Osteoblast (primary cell): Measurements from ENCODE around the gene TEX38. TPM values are rescaled to one million over a fixed set of nuclear protein-coding genes. Genes with fewer than 3 reads are reported as not detected.

Experiments
- DNase-seq: peaks from one replicate; pipeline ENCODE4 v3.0.0; 2011; ENCODE audit warnings: low spot score, mixed read lengths; ENCODE audit not compliant: insufficient read length; ENCODE audit errors: missing footprints
- H2AFZ ChIP-seq: 2 replicates; pipeline ENCODE4 v1.6.0; 2011; ENCODE audit warnings: mild to moderate bottlenecking, low read length
- H3K27ac ChIP-seq: 2 replicates; pipeline ENCODE4 v1.5.1; 2011; ENCODE audit warnings: mild to moderate bottlenecking, low read depth, low read length, moderate library complexity
- H3K27me3 ChIP-seq: 2 replicates; pipeline ENCODE4 v1.6.0; 2012; ENCODE audit warnings: mild to moderate bottlenecking, control low read depth, inconsistent platforms, low read length, moderate library complexity; ENCODE audit not compliant: insufficient read depth
- H3K36me3 ChIP-seq: 2 replicates; pipeline ENCODE4 v1.5.1; 2011; ENCODE audit warnings: mild to moderate bottlenecking, low read length, control low read depth, moderate library complexity; ENCODE audit not compliant: insufficient read depth
- H3K4me1 ChIP-seq: 2 replicates; pipeline ENCODE4 v1.5.1; 2011; ENCODE audit warnings: mild to moderate bottlenecking, low read length, control low read depth, moderate library complexity; ENCODE audit not compliant: insufficient read depth
- H3K4me2 ChIP-seq: 2 replicates; pipeline ENCODE4 v1.6.0; 2011; ENCODE audit warnings: mild to moderate bottlenecking, low read length; ENCODE audit not compliant: insufficient read depth
- H3K4me3 ChIP-seq: fragments of 200-600 bp; sonication (generic); 3 replicates; pipeline ENCODE4 v1.5.1; 2012; ENCODE audit warnings: mild to moderate bottlenecking, low read length, inconsistent platforms; ENCODE audit not compliant: insufficient read depth
- H3K79me2 ChIP-seq: 2 replicates; pipeline ENCODE4 v1.6.0; 2012; ENCODE audit warnings: mild to moderate bottlenecking, low read length, control low read depth, inconsistent platforms; ENCODE audit not compliant: insufficient read depth
- H3K9me3 ChIP-seq: 2 replicates; pipeline ENCODE4 v1.5.1; 2011; ENCODE audit warnings: low read depth, low read length, control low read depth
- H4K20me1 ChIP-seq: 2 replicates; pipeline ENCODE4 v1.6.0; 2012; ENCODE audit warnings: mild to moderate bottlenecking, low read length, control low read depth; ENCODE audit not compliant: insufficient read depth
- CTCF ChIP-seq: IDR thresholded peaks from 2 replicates; pipeline ENCODE4 v1.5.1; 2011; ENCODE audit warnings: mild to moderate bottlenecking, low read depth, low read length, moderate library complexity; ENCODE audit errors: extremely low read depth
- total RNA-seq: library from RNA; depleted of rRNA; stranded (reverse); fragments of >200 nt; gene quantifications from 2 replicates; pipeline ENCODE4 v1.2.3, GENCODE V29; 2012

TEX38 gene
- total RNA-seq, 1 donor: not detected

- no peak for DNase-seq
- Histone ChIP-seq H3K27me3 (no peaks in the 10 kb centered on the region), H2AFZ (no peak overlapping the region), H3K79me2 (no peaks in the 10 kb centered on the region), H3K36me3 (peaks cover 26% of the 10 kb centered on the region), H3K4me2 (no peak overlapping the region), H3K4me3 (no peak overlapping the region), H3K9me3 (no peaks in the 10 kb centered on the region), H3K4me1 (peaks cover 19% of the 10 kb centered on the region), H3K27ac (no peak overlapping the region), H4K20me1 (no peaks in the 10 kb centered on the region)
- no peak for TF ChIP-seq CTCF
Observed at GRCh38 chr1:46646331-46646730, 25.3 kb upstream of the TEX38 start.

DNA sequence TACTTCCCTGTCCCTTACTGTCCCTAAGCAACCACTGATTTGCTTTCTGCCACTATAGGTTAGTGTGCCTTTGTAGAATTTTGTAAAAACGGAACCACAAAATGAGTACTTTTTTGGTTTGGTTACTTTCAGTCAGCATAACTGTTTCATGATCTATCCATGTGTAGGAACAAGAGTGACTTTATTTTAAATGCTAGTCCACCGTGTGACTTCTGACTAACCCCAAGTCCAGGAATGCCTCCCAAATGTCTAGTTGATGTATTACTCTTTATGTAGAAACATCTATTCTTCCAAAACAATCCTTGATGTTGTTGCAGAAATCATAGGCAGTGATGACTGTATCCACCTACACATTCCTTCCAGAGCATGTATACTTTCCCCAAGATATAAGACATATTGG lies 24.8 kb upstream of the TEX38 start:
- DNase-seq: no peak
- Histone ChIP-seq H3K79me2 (no peaks in the 10 kb centered on the region), H3K9me3 (no peaks in the 10 kb centered on the region), H2AFZ (no peak overlapping the region), H3K4me1 (peaks cover 19% of the 10 kb centered on the region), H4K20me1 (no peaks in the 10 kb centered on the region), H3K27me3 (no peaks in the 10 kb centered on the region), H3K36me3 (peaks cover 26% of the 10 kb centered on the region), H3K4me3 (no peak overlapping the region), H3K4me2 (no peak overlapping the region), H3K27ac (no peak overlapping the region)
- TF ChIP-seq CTCF: no peak

GRCh38 chr1:46647611-46648010 lies 24.0 kb upstream of the TEX38 start:
- H3K36me3 ChIP-seq: peaks cover 33% of the 10 kb centered on the region
- peaks cover 19% of the 10 kb centered on the region for H3K4me1 ChIP-seq
- H3K4me2 ChIP-seq: no peak overlapping the region
- H3K27ac ChIP-seq: no peak overlapping the region
- no peak overlapping the region for H3K4me3 ChIP-seq
- TF ChIP-seq CTCF: no peak
- no peaks in the 10 kb centered on the region for H3K79me2 ChIP-seq
- no peak overlapping the region for H2AFZ ChIP-seq
- no peaks in the 10 kb centered on the region for H4K20me1 ChIP-seq
- H3K9me3 ChIP-seq: no peaks in the 10 kb centered on the region
- no peaks in the 10 kb centered on the region for H3K27me3 ChIP-seq
- no peak for DNase-seq

- no peak overlapping the region for H2AFZ ChIP-seq
- no peak overlapping the region for H3K27ac ChIP-seq
- no peaks in the 10 kb centered on the region for H3K79me2 ChIP-seq
- no peaks in the 10 kb centered on the region for H3K27me3 ChIP-seq
- no peak overlapping the region for H3K4me2 ChIP-seq
- no peak overlapping the region for H3K4me3 ChIP-seq
- no peak for DNase-seq
- TF ChIP-seq CTCF: no peak
- no peaks in the 10 kb centered on the region for H3K9me3 ChIP-seq
- H4K20me1 ChIP-seq: no peaks in the 10 kb centered on the region
- peaks cover 7% of the 10 kb centered on the region for H3K4me1 ChIP-seq
- peaks cover 34% of the 10 kb centered on the region for H3K36me3 ChIP-seq
Observed at GRCh38 chr1:46649764-46650163, 21.9 kb upstream of the TEX38 start.
